Gastrocnemius medialis (tissue), 4 donors: Measurements from ENCODE around the gene MED13L.

Experiments used
- CTCF ChIP-seq, 5 experiments: fragments of 450-650 bp in 3 of 5; fragments of 200-600 bp in 2 of 5; sonication (generic) in 2 of 5; IDR thresholded peaks in 4 of 5; conservative IDR thresholded peaks in 1 of 5; 1 replicate in 4 of 5; 2 replicates in 1 of 5; pipeline ENCODE4 v1.5.1; 2016 to 2019; ENCODE audit warnings: antibody characterized with exemption in 5 of 5, mild to moderate bottlenecking in 3 of 5, moderate library complexity in 3 of 5
- POLR2A ChIP-seq, 2 donors: fragments of 450-650 bp; IDR thresholded peaks; one replicate each; pipeline ENCODE4 v1.6.1; 2017; ENCODE audit warnings: antibody characterized with exemption in 2 of 2, mild to moderate bottlenecking in 2 of 2, moderate library complexity in 2 of 2

GRCh38 chr12:116070444-116070843 lies 207.0 kb downstream of the MED13L start:
- TF ChIP-seq CTCF (IDR thresholded peaks at IDR 0.05 in 4 of 5, conservative IDR thresholded peaks at IDR 0.05 in 1 of 5) (no peak), POLR2A (IDR thresholded peaks at IDR 0.05) (no peak)
